HEK293 (cell line): ENCODE measurements around the gene DAW1.

ENCODE experiments used
- CTCF ChIA-PET: fragments of 350-600 bp; formaldehyde crosslinking; extraction: SDS; loops from one replicate; lab custom pipeline; 2021; ENCODE audit warnings: antibody characterized with exemption; lab: Yijun Ruan, JAX
- POLR2A ChIA-PET: fragments of 300-600 bp; formaldehyde crosslinking; extraction: SDS; loops from one replicate; lab custom pipeline; 2020; ENCODE audit warnings: antibody characterized with exemption, inconsistent platforms; lab: Yijun Ruan, JAX
- H3K27ac ChIP-seq: fragments of 200-500 bp; sonication (Bioruptor generic); 2 replicates; pipeline ENCODE4 v1.5.1; 2014; ENCODE audit warnings: low read depth, low read length, control low read depth, inconsistent platforms; ENCODE audit errors: extremely low read depth
- H3K36me3 ChIP-seq, 2 experiments: fragments of 200-500 bp in 1 of 2; sonication (Bioruptor generic) in 1 of 2; 1 replicate in 1 of 2; 2 replicates in 1 of 2; pipeline ENCODE4 v1.5.1; 2014 to 2017; ENCODE audit warnings: inconsistent platforms in 2 of 2, low read length in 2 of 2; ENCODE audit not compliant: control insufficient read depth in 2 of 2, insufficient read depth in 1 of 2
- H3K4me1 ChIP-seq: fragments of 200-500 bp; sonication (Bioruptor generic); 2 replicates; pipeline ENCODE4 v1.5.1; 2014; ENCODE audit warnings: mild to moderate bottlenecking, low read length, inconsistent platforms; ENCODE audit not compliant: control insufficient read depth, insufficient read depth
- H3K4me3 ChIP-seq: 2 replicates; pipeline ENCODE4 v1.5.1; 2011; ENCODE audit warnings: low read depth, mild to moderate bottlenecking, control low read depth, low read length, moderate library complexity
- H3K9me3 ChIP-seq: fragments of 200-500 bp; sonication (Bioruptor generic); 2 replicates; pipeline ENCODE4 v1.5.1; 2014; ENCODE audit warnings: low read depth, low read length, inconsistent platforms; ENCODE audit not compliant: control insufficient read depth, insufficient read depth
- BCL6B ChIP-seq: fragments of 450-650 bp; formaldehyde crosslinking; IDR thresholded peaks from 2 replicates; pipeline ENCODE4 v1.5.1; 2017; ENCODE audit warnings: missing biosample characterization, missing genetic modification characterization
- GLI4 ChIP-seq: fragments of 450-650 bp; formaldehyde crosslinking; IDR thresholded peaks from 2 replicates; pipeline ENCODE4 v1.5.1; 2016; ENCODE audit warnings: missing biosample characterization, missing genetic modification characterization
- HIC1 ChIP-seq: fragments of 450-650 bp; formaldehyde crosslinking; IDR thresholded peaks from 2 replicates; pipeline ENCODE4 v1.5.1; 2016; ENCODE audit warnings: missing biosample characterization, missing genetic modification characterization
- SCRT1 ChIP-seq: fragments of 450-650 bp; formaldehyde crosslinking; IDR thresholded peaks from 2 replicates; pipeline ENCODE4 v1.5.1; 2016; ENCODE audit warnings: missing biosample characterization, missing genetic modification characterization, borderline replicate concordance
- ZBTB1 ChIP-seq: fragments of 450-650 bp; formaldehyde crosslinking; IDR thresholded peaks from 2 replicates; pipeline ENCODE4 v1.5.1; 2016; ENCODE audit warnings: missing biosample characterization, missing genetic modification characterization
- ZEB2 ChIP-seq: fragments of 450-650 bp; formaldehyde crosslinking; IDR thresholded peaks from 2 replicates; pipeline ENCODE4 v1.5.1; 2016; ENCODE audit warnings: missing biosample characterization, missing genetic modification characterization
- ZNF112 ChIP-seq: fragments of 450-650 bp; formaldehyde crosslinking; IDR thresholded peaks from 2 replicates; pipeline ENCODE4 v1.5.0; 2017; ENCODE audit warnings: missing biosample characterization, missing genetic modification characterization
- ZNF121 ChIP-seq: fragments of 450-650 bp; formaldehyde crosslinking; IDR thresholded peaks from 2 replicates; pipeline ENCODE4 v1.5.1; 2016; ENCODE audit warnings: missing biosample characterization, missing genetic modification characterization
- ZNF16 ChIP-seq: fragments of 450-650 bp; formaldehyde crosslinking; IDR thresholded peaks from 2 replicates; pipeline ENCODE4 v1.5.1; 2016; ENCODE audit warnings: low read depth, missing biosample characterization, missing genetic modification characterization
- ZNF248 ChIP-seq: fragments of 450-650 bp; formaldehyde crosslinking; IDR thresholded peaks from 2 replicates; pipeline ENCODE4 v1.5.1; 2017; ENCODE audit warnings: missing biosample characterization, missing genetic modification characterization
- ZNF274 ChIP-seq, 2 experiments: fragments of 200-500 bp in 1 of 2; fragments of 450-650 bp in 1 of 2; sonication (Bioruptor generic) in 1 of 2; formaldehyde crosslinking in 1 of 2; IDR thresholded peaks; 2 replicates each; pipeline versions ENCODE4 v1.5.1 to v1.6.1; 2014 to 2016; ENCODE audit warnings: borderline replicate concordance in 1 of 2, inconsistent platforms in 1 of 2, low read length in 1 of 2, missing biosample characterization in 1 of 2, missing genetic modification characterization in 1 of 2
- ZNF280D ChIP-seq: fragments of 450-650 bp; formaldehyde crosslinking; IDR thresholded peaks from 2 replicates; pipeline ENCODE4 v1.5.1; 2016; ENCODE audit warnings: missing biosample characterization, missing genetic modification characterization
- ZNF341 ChIP-seq: fragments of 450-650 bp; formaldehyde crosslinking; IDR thresholded peaks from 2 replicates; pipeline ENCODE4; 2016; ENCODE audit warnings: low read depth, missing biosample characterization, missing genetic modification characterization
- ZNF362 ChIP-seq: fragments of 450-650 bp; formaldehyde crosslinking; IDR thresholded peaks from 2 replicates; pipeline ENCODE4 v1.5.1; 2016; ENCODE audit warnings: missing biosample characterization, missing genetic modification characterization
- ZNF37A ChIP-seq: fragments of 450-650 bp; IDR thresholded peaks from 2 replicates; pipeline ENCODE4 v1.5.1; 2018; ENCODE audit warnings: missing biosample characterization, missing genetic modification characterization
- ZNF514 ChIP-seq: fragments of 450-650 bp; formaldehyde crosslinking; IDR thresholded peaks from 2 replicates; pipeline ENCODE4 v1.5.1; 2016; ENCODE audit warnings: missing biosample characterization, missing genetic modification characterization
- ZNF585B ChIP-seq: fragments of 450-650 bp; formaldehyde crosslinking; IDR thresholded peaks from 2 replicates; pipeline ENCODE4 v1.5.1; 2016; ENCODE audit warnings: missing biosample characterization, missing genetic modification characterization
- ZNF660 ChIP-seq: fragments of 450-650 bp; IDR thresholded peaks from 2 replicates; pipeline ENCODE4 v1.5.1; 2018; ENCODE audit warnings: missing biosample characterization, mild to moderate bottlenecking, missing genetic modification characterization
- TF ChIP-seq, protein P1 (sequence below): fragments of 450-650 bp; formaldehyde crosslinking; IDR thresholded peaks from 2 replicates; pipeline ENCODE4 v1.5.1; 2017; ENCODE audit warnings: missing biosample characterization, missing genetic modification characterization
- TF ChIP-seq, protein P2 (sequence below): fragments of 450-650 bp; IDR thresholded peaks from 2 replicates; pipeline ENCODE4 v1.5.1; 2018; ENCODE audit warnings: missing biosample characterization, missing genetic modification characterization

The DAW1 gene

GRCh38 chr2:227971619-227972230 is 100.3 kb downstream of the DAW1 start:
- no peak overlapping the region for H3K27ac ChIP-seq
- H3K4me3 ChIP-seq: no peak overlapping the region
- H3K4me1 ChIP-seq: no peaks in the 10 kb centered on the region
- TF ChIP-seq, protein P1, sequence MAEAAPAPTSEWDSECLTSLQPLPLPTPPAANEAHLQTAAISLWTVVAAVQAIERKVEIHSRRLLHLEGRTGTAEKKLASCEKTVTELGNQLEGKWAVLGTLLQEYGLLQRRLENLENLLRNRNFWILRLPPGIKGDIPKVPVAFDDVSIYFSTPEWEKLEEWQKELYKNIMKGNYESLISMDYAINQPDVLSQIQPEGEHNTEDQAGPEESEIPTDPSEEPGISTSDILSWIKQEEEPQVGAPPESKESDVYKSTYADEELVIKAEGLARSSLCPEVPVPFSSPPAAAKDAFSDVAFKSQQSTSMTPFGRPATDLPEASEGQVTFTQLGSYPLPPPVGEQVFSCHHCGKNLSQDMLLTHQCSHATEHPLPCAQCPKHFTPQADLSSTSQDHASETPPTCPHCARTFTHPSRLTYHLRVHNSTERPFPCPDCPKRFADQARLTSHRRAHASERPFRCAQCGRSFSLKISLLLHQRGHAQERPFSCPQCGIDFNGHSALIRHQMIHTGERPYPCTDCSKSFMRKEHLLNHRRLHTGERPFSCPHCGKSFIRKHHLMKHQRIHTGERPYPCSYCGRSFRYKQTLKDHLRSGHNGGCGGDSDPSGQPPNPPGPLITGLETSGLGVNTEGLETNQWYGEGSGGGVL (tag by site-specific recombination): no peak
- TF ChIP-seq SCRT1 (tag by site-specific recombination) (no peak), GLI4 (tag by site-specific recombination) (no peak), ZNF280D (tag by site-specific recombination) (no peak), ZNF514 (tag by site-specific recombination) (no peak), ZBTB1 (tag by site-specific recombination) (no peak), ZNF121 (tag by site-specific recombination) (no peak), ZEB2 (tag by site-specific recombination) (no peak), ZNF16 (tag by site-specific recombination) (no peak), ZNF585B (tag by site-specific recombination) (no peak), ZNF112 (no peak), ZNF37A (no peak), ZNF362 (tag by site-specific recombination) (no peak), ZNF274 (IDR thresholded peaks at IDR 0.05; ENCODE audit: low read length) (no peak), ZNF274 (tag by site-specific recombination; IDR thresholded peaks at IDR 0.05; ENCODE audit: borderline replicate concordance) (no peak), ZNF660 (tag by site-specific recombination) (no peak), ZNF341 (tag by site-specific recombination) (no peak), BCL6B (tag by site-specific recombination) (no peak), ZNF248 (tag by site-specific recombination) (no peak), HIC1 (tag by site-specific recombination) (no peak)
- TF ChIP-seq, protein P2, sequence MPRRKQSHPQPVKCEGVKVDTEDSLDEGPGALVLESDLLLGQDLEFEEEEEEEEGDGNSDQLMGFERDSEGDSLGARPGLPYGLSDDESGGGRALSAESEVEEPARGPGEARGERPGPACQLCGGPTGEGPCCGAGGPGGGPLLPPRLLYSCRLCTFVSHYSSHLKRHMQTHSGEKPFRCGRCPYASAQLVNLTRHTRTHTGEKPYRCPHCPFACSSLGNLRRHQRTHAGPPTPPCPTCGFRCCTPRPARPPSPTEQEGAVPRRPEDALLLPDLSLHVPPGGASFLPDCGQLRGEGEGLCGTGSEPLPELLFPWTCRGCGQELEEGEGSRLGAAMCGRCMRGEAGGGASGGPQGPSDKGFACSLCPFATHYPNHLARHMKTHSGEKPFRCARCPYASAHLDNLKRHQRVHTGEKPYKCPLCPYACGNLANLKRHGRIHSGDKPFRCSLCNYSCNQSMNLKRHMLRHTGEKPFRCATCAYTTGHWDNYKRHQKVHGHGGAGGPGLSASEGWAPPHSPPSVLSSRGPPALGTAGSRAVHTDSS (tag by site-specific recombination): no peak
- no peaks in the 10 kb centered on the region for H3K36me3 ChIP-seq
- ChIA-PET CTCF (no interaction called here), POLR2A (no interaction called here)
- no peaks in the 10 kb centered on the region for H3K9me3 ChIP-seq
